Vagina (tissue), 2 donors: Measurements from ENCODE around the gene ABCB7. TPM values are rescaled to one million over a fixed set of nuclear protein-coding genes. Genes with fewer than 3 reads are reported as not detected.

Experiments used
- DNase-seq, 2 donors: peaks; one replicate each; pipeline ENCODE4 v3.0.0-alpha.2; 2017; ENCODE audit errors: extremely low spot score in 2 of 2
- H3K27ac ChIP-seq: fragments of 200-600 bp; sonication (generic); one replicate; pipeline ENCODE4 v1.5.1; 2019
- H3K27me3 ChIP-seq: fragments of 200-600 bp; sonication (generic); one replicate; pipeline ENCODE4 v1.5.1; 2019
- H3K36me3 ChIP-seq, 2 donors: fragments of 200-600 bp; sonication (generic); one replicate each; pipeline ENCODE4 v1.5.1; 2017 to 2019
- H3K4me1 ChIP-seq: fragments of 200-600 bp; sonication (generic); one replicate; pipeline ENCODE4 v1.5.1; 2019
- H3K4me3 ChIP-seq, 2 donors: fragments of 200-600 bp; sonication (generic); 1 replicate in 1 of 2; 2 replicates in 1 of 2; pipeline ENCODE4 v1.5.1; 2016 to 2019
- H3K9me3 ChIP-seq: fragments of 200-600 bp; sonication (generic); one replicate; pipeline ENCODE4 v1.5.1; 2019
- CTCF ChIP-seq, 3 experiments: fragments of 450-650 bp in 2 of 3; fragments of 200-600 bp in 1 of 3; sonication (generic) in 1 of 3; IDR thresholded peaks; one replicate each; pipeline ENCODE4 v1.5.1; 2017 to 2019; ENCODE audit warnings: antibody characterized with exemption in 3 of 3, mild to moderate bottlenecking in 2 of 3, moderate library complexity in 2 of 3
- POLR2A ChIP-seq, 2 donors: fragments of 450-650 bp; IDR thresholded peaks; one replicate each; pipeline ENCODE4 v1.6.1; 2017; ENCODE audit warnings: antibody characterized with exemption in 2 of 2, mild to moderate bottlenecking in 2 of 2, moderate library complexity in 2 of 2
- POLR2AphosphoS5 ChIP-seq, 2 donors: sonication (generic); formaldehyde crosslinking; IDR thresholded peaks; one replicate each; pipeline ENCODE4 v1.9.0; 2017; ENCODE audit warnings: antibody characterized with exemption in 2 of 2, mild to moderate bottlenecking in 2 of 2, low read depth in 1 of 2; ENCODE audit not compliant: insufficient read depth in 1 of 2
- intact Hi-C: fragments of 100-400 bp; cut with DNase I; formaldehyde crosslinking; loops from one replicate; pipeline ENCODE4 v1.15.1; 2023
- total RNA-seq: library from RNA; depleted of rRNA; stranded (reverse); fragments of >200 nt; gene quantifications from one replicate; pipeline ENCODE4 v1.2.3, GENCODE V29; 2016

The ABCB7 gene
- total RNA-seq, 1 donor from 2014 or later, result 77.3 TPM

- Histone ChIP-seq H3K36me3 (no peaks in the 10 kb centered on the region), H3K27ac (no peak overlapping the region), H3K9me3 (no peaks in the 10 kb centered on the region), H3K27me3 (no peaks in the 10 kb centered on the region), H3K4me1 (no peaks in the 10 kb centered on the region), H3K4me3 (no peak overlapping the region)
- intact Hi-C loops, result no loop called here
- TF ChIP-seq CTCF (IDR thresholded peaks at IDR 0.05) (no peak), POLR2AphosphoS5 (IDR thresholded peaks at IDR 0.05; ENCODE audit: insufficient read depth in 1 of 2, low read depth in 1 of 2) (no peak), POLR2A (IDR thresholded peaks at IDR 0.05) (no peak)
- DNase-seq, result no peak
Measured at GRCh38 chrX:75086731-75087195, 69.3 kb downstream of the ABCB7 start.

- no peaks in the 10 kb centered on the region for H3K36me3 ChIP-seq
- no peak overlapping the region for H3K4me3 ChIP-seq
- no peak for DNase-seq
- no peaks in the 10 kb centered on the region for H3K27me3 ChIP-seq
- no peaks in the 10 kb centered on the region for H3K4me1 ChIP-seq
- no peak overlapping the region for H3K27ac ChIP-seq
- TF ChIP-seq POLR2A (IDR thresholded peaks at IDR 0.05) (no peak), CTCF (IDR thresholded peaks at IDR 0.05) (no peak), POLR2AphosphoS5 (IDR thresholded peaks at IDR 0.05; ENCODE audit: insufficient read depth in 1 of 2, low read depth in 1 of 2) (no peak)
- intact Hi-C loops, result no loop called here
- H3K9me3 ChIP-seq, result no peaks in the 10 kb centered on the region
Measured at GRCh38 chrX:75084757-75085156, 71.3 kb downstream of the ABCB7 start.

- DNase-seq, result no peak
- no peaks in the 10 kb centered on the region for H3K36me3 ChIP-seq
- H3K4me3 ChIP-seq, result no peak overlapping the region
- H3K9me3 ChIP-seq, result no peaks in the 10 kb centered on the region
- H3K4me1 ChIP-seq, result no peaks in the 10 kb centered on the region
- no peak overlapping the region for H3K27ac ChIP-seq
- no peaks in the 10 kb centered on the region for H3K27me3 ChIP-seq
- TF ChIP-seq CTCF (IDR thresholded peaks at IDR 0.05), result no peak
- TF ChIP-seq POLR2AphosphoS5 (IDR thresholded peaks at IDR 0.05; ENCODE audit: insufficient read depth in 1 of 2, low read depth in 1 of 2), result no peak
- TF ChIP-seq POLR2A (IDR thresholded peaks at IDR 0.05), result no peak
- intact Hi-C loops, result no loop called here
Measured at GRCh38 chrX:75076429-75076828, 79.7 kb downstream of the ABCB7 start.

GRCh38 chrX:75074475-75074874 lies 81.6 kb downstream of the ABCB7 start:
- Histone ChIP-seq H3K27me3 (no peaks in the 10 kb centered on the region), H3K9me3 (no peaks in the 10 kb centered on the region), H3K36me3 (peaks cover 0 to 5% of the 10 kb centered on the region in 2 donors), H3K4me3 (no peak overlapping the region), H3K4me1 (no peaks in the 10 kb centered on the region), H3K27ac (no peak overlapping the region)
- DNase-seq, result no peak
- intact Hi-C loops, result no loop called here
- TF ChIP-seq POLR2AphosphoS5 (IDR thresholded peaks at IDR 0.05; ENCODE audit: insufficient read depth in 1 of 2, low read depth in 1 of 2) (no peak), POLR2A (IDR thresholded peaks at IDR 0.05) (no peak), CTCF (IDR thresholded peaks at IDR 0.05) (no peak)

GRCh38 chrX:75071334-75071733 lies 84.7 kb downstream of the ABCB7 start:
- Histone ChIP-seq H3K9me3 (no peaks in the 10 kb centered on the region), H3K27ac (no peak overlapping the region), H3K4me1 (no peaks in the 10 kb centered on the region), H3K36me3 (peaks cover 0 to 11% of the 10 kb centered on the region in 2 donors), H3K4me3 (no peak overlapping the region), H3K27me3 (no peaks in the 10 kb centered on the region)
- intact Hi-C loops, result no loop called here
- DNase-seq, result no peak
- no peak for TF ChIP-seq CTCF (IDR thresholded peaks at IDR 0.05)
